GM23248 (cell line): ENCODE measurements around the gene HTATSF1.

Experiments used
- EZH2 ChIP-seq: fragments of 200-600 bp; sonication (generic); IDR thresholded peaks from 2 replicates; pipeline ENCODE4 v1.6.1; 2018; ENCODE audit warnings: antibody characterized with exemption, mild to moderate bottlenecking; ENCODE audit not compliant: insufficient read depth, poor library complexity, severe bottlenecking
- EZH2phosphoT487 ChIP-seq: fragments of 200-600 bp; sonication (generic); IDR thresholded peaks from 2 replicates; pipeline ENCODE4 v1.6.1; 2018; ENCODE audit warnings: antibody characterized with exemption, moderate library complexity, mild to moderate bottlenecking, low read depth; ENCODE audit not compliant: insufficient read depth

- TF ChIP-seq EZH2 (no peak), EZH2phosphoT487 (no peak)
These were observed 21.7 kb downstream of the HTATSF1 start for GRCh38 chrX:136519069-136519468.
